Heart right ventricle (tissue), 16 donors: ENCODE measurements around the gene CTXN1. TPM values are rescaled to one million over a fixed set of nuclear protein-coding genes. Genes with fewer than 3 reads are reported as not detected.

Experiments used
- ATAC-seq, 8 donors: fragments of 200-7000 bp; cut with Tn5 transposase; one replicate each; pipeline ENCODE4 v1.9.1; 2020; ENCODE audit warnings: mild to moderate bottlenecking in 8 of 8, moderate library complexity in 8 of 8, moderate number of reproducible peaks in 1 of 8
- DNase-seq, 2 donors: peaks; one replicate each; pipeline ENCODE4 v3.0.0-alpha.2; 2020
- H3K27ac ChIP-seq, 10 donors: fragments of 200-600 bp; sonication (generic) in 2 of 10; one replicate each; pipeline versions ENCODE4 v1.5.0 to v1.8.0; 2020 to 2022; ENCODE audit warnings: mild to moderate bottlenecking in 3 of 10
- H3K27me3 ChIP-seq, 7 donors: fragments of 200-600 bp; one replicate each; pipeline ENCODE4 v1.8.0; 2021 to 2022; ENCODE audit warnings: mild to moderate bottlenecking in 2 of 7
- H3K36me3 ChIP-seq, 9 donors: fragments of 200-600 bp; sonication (generic) in 1 of 9; one replicate each; pipeline versions ENCODE4 v1.5.0 to v1.8.0; 2020 to 2022; ENCODE audit warnings: mild to moderate bottlenecking in 2 of 9
- H3K4me1 ChIP-seq, 9 donors: fragments of 200-600 bp; sonication (generic) in 1 of 9; one replicate each; pipeline versions ENCODE4 v1.5.0 to v1.8.0; 2020 to 2022; ENCODE audit warnings: mild to moderate bottlenecking in 4 of 9
- H3K4me3 ChIP-seq, 10 donors: fragments of 200-600 bp; sonication (generic) in 2 of 10; one replicate each; pipeline versions ENCODE4 v1.5.0 to v1.8.0; 2020 to 2022; ENCODE audit warnings: mild to moderate bottlenecking in 7 of 10, moderate library complexity in 2 of 10
- H3K9me3 ChIP-seq, 11 donors: fragments of 200-600 bp in 10 of 11; sonication (generic) in 2 of 11; one replicate each; pipeline versions ENCODE4 v1.5.0 to v1.8.0; 2013 to 2022; ENCODE audit warnings: mild to moderate bottlenecking in 2 of 11, control low read depth in 1 of 11, moderate library complexity in 1 of 11
- CTCF ChIP-seq, 9 donors: fragments of 200-600 bp; sonication (generic) in 2 of 9; IDR thresholded peaks; one replicate each; pipeline versions ENCODE4 v1.5.0 to v1.8.0; 2021 to 2022; ENCODE audit warnings: antibody characterized with exemption in 9 of 9, mild to moderate bottlenecking in 5 of 9, moderate library complexity in 1 of 9
- WGBS, 2 donors: extraction: QIAGEN DNeasy Blood & Tissue Kit; methylation state at CpG; one replicate each; pipeline ENCODE4 v1.1.7; 2013; ENCODE audit warnings: inconsistent platforms in 1 of 2; 5-methylcytosine and 5-hydroxymethylcytosine counted together
- intact Hi-C, 10 donors: fragments of 100-400 bp; cut with DNase I; formaldehyde crosslinking; loops; one replicate each; pipeline versions ENCODE4 v1.11.1 to v1.14.2; 2022
- polyA plus RNA-seq, 2 donors: library from polyadenylated mRNA; stranded (reverse); fragments of 200-250 nt; gene quantifications; one replicate each; pipeline ENCODE4 v1.2.3, GENCODE V29; 2013
- total RNA-seq, 10 donors: library from RNA; stranded (reverse); fragmentation: NEBNext Ultra II Directional in 3 of 10; extraction: Animal tissue kit (Norgen Biotek cat#: 25700) in 3 of 10; gene quantifications; one replicate each; pipeline versions ENCODE4 v1.2.1 to v1.2.4, GENCODE V29; 2021 to 2023
- donor health status: Arrhythmogenic right ventricular cardiomyopathy.
- donor health status: ischemic (EF 13 %, LVEDD 7.1; RV severe dilation, severe dysfunction).
- donor health status: healthy with polysubstance abuse.
- donor health status: DM: no; HTN: yes; CAD: no.
- donor health status: DM: no; HTN: no; CAD: no.
- donor health status: ischemic (EF 25% LVEDD 6.9; RV normal size, moderate dysfunction).
- donor health status: ischemic (EF 25% LVEDD 5.7; RV mildly dilated, moderate dysfunction).
- donor health status: healthy.
- donor health status: DM: yes; HTN: yes; CAD: no.
- donor health status: Ischemic cardiomyopathy.
- donor health status: ischemic (EF 35%, LVEDD 5.7; RV mildly dilated, moderate dysfunction).
- donor health status: nonischemic (EF 11% LVEDD 7.7; RV severe dilation, severe dysfunction).
- donor health status: DM: yes; HTN: yes; CAD: no.
- donor health status: PGD.
- donor health status: ischemic (EF 29% LVEDD 5.4; RV normal size, mild dysfunction).
- donor health status: nonischemic (EF 23%, LVEDD 6.1; RV moderate dilation, normal function).

The CTXN1 gene
- total and polyA plus RNA-seq, 12 donors: 0.18 to 0.74 (median 0.25) TPM; not detected in 5

- Histone ChIP-seq H3K27ac (no peak overlapping the region), H3K4me1 (peaks cover 4 to 35% (median 24%) of the 10 kb centered on the region in 9 donors), H3K9me3 (no peaks in the 10 kb centered on the region), H3K27me3 (peaks cover 11 to 46% (median 35%) of the 10 kb centered on the region in 7 donors), H3K36me3 (peaks cover 4 to 50% (median 33%) of the 10 kb centered on the region in 9 donors), H3K4me3 (no peak overlapping the region)
- DNase-seq (no peak), ATAC-seq (no peak)
- intact Hi-C loops: no loop called here
- no peak for TF ChIP-seq CTCF (IDR thresholded peaks at IDR 0.05)
- WGBS, 2 donors: 94 to 95% methylated on average over 39 of the region's 39 CpGs
Measured at GRCh38 chr19:7912697-7913564, 13.0 kb downstream of the CTXN1 start.

DNA sequence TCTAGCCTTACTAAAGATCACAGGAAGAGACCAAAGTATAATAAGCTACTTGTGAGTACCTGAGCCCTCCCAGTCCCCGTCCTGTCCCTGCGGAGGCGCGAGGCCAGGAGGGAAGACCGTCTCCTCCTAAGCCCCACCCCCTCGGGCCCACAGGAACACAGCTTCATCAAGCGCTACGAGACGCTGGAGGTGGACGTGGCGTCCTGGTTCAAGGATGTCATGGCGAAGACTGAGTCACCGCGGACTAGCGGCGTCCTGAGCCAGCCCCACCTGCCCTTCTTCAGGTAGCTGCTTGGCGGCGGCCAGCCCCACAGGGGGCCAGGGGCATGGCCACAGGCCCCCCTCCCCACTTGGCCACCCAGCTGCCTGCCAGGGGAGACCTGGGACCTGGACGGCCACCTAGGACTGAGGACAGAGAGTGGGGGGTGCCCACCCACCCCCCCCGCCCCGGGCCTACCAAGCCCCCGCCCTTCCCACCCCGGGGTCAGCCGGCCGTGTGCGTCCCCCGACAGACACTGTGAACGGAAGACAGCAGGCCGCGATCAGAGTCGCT lies 13.7 kb downstream of the CTXN1 start:
- Histone ChIP-seq H3K4me1 (peaks cover under 1 to 35% (median 24%) of the 10 kb centered on the region in 9 donors), H3K27me3 (peaks cover 11 to 39% (median 28%) of the 10 kb centered on the region in 7 donors), H3K36me3 (peaks cover 4 to 54% (median 33%) of the 10 kb centered on the region in 9 donors), H3K4me3 (no peak overlapping the region), H3K9me3 (no peaks in the 10 kb centered on the region), H3K27ac (no peak overlapping the region)
- ATAC-seq (no peak), DNase-seq (no peak)
- TF ChIP-seq CTCF (IDR thresholded peaks at IDR 0.05): no peak
- intact Hi-C loops: no loop called here
- 88 to 90% methylated on average over 30 to 31 of the region's 31 CpGs for WGBS, 2 donors

GRCh38 chr19:7911508-7912143 lies 14.3 kb downstream of the CTXN1 start:
- intact Hi-C loops: no loop called here
- Histone ChIP-seq H3K4me1 (peaks cover 0 to 37% (median 25%) of the 10 kb centered on the region in 9 donors), H3K4me3 (no peak overlapping the region), H3K9me3 (no peaks in the 10 kb centered on the region), H3K36me3 (peaks cover 4 to 60% (median 33%) of the 10 kb centered on the region in 9 donors), H3K27ac (no peak overlapping the region), H3K27me3 (peaks cover 9 to 33% (median 22%) of the 10 kb centered on the region in 7 donors)
- ATAC-seq: no peak
- TF ChIP-seq CTCF (IDR thresholded peaks at IDR 0.05): no peak
- DNase-seq: no peak
- 90 to 91% methylated on average over 18 of the region's 18 CpGs for WGBS, 2 donors
